ENCODE results near the gene IQCB1. TPM values are rescaled to one million over a fixed set of nuclear protein-coding genes. Genes with fewer than 3 reads are reported as not detected.

The IQCB1 gene
- total and polyA plus RNA-seq, 9 donors = 15.3 to 28.2 (median 20.2) TPM

GRCh38 chr3:121759541-121760202, 75.2 kb downstream of the IQCB1 start:
- H3K36me3 ChIP-seq = no peaks in the 10 kb centered on the region
- H3K27ac ChIP-seq = no peak overlapping the region
- 73 to 79% (median 74%) methylated on average over 3 of the region's 3 CpGs for WGBS, 3 donors
- DNase-seq = no peak
- H3K27me3 ChIP-seq = no peaks in the 10 kb centered on the region
- intact Hi-C loops (cut with DNase I) = no loop called here
- no peaks in the 10 kb centered on the region for H3K9me3 ChIP-seq
- no peak for TF ChIP-seq EP300 (IDR thresholded peaks at IDR 0.05)
- TF ChIP-seq POLR2A (IDR thresholded peaks at IDR 0.05) = no peak
- TF ChIP-seq, protein P1, sequence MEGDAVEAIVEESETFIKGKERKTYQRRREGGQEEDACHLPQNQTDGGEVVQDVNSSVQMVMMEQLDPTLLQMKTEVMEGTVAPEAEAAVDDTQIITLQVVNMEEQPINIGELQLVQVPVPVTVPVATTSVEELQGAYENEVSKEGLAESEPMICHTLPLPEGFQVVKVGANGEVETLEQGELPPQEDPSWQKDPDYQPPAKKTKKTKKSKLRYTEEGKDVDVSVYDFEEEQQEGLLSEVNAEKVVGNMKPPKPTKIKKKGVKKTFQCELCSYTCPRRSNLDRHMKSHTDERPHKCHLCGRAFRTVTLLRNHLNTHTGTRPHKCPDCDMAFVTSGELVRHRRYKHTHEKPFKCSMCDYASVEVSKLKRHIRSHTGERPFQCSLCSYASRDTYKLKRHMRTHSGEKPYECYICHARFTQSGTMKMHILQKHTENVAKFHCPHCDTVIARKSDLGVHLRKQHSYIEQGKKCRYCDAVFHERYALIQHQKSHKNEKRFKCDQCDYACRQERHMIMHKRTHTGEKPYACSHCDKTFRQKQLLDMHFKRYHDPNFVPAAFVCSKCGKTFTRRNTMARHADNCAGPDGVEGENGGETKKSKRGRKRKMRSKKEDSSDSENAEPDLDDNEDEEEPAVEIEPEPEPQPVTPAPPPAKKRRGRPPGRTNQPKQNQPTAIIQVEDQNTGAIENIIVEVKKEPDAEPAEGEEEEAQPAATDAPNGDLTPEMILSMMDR (IDR thresholded peaks at IDR 0.05) = no peak
- H3K4me1 ChIP-seq (ENCODE audit: insufficient read depth) = peaks cover 2% of the 10 kb centered on the region
- H3K4me3 ChIP-seq = no peak overlapping the region

- H3K9me3 ChIP-seq = no peaks in the 10 kb centered on the region
- intact Hi-C loops (cut with DNase I) = no loop called here
- no peak overlapping the region for H3K27ac ChIP-seq
- TF ChIP-seq, protein P1 (IDR thresholded peaks at IDR 0.05) = no peak
- TF ChIP-seq EP300 (IDR thresholded peaks at IDR 0.05) (no peak), POLR2A (IDR thresholded peaks at IDR 0.05) (no peak)
- no peak for DNase-seq
- 12 to 27% (median 12%) methylated on average over 1 of the region's 1 CpG for WGBS, 3 donors
- H3K36me3 ChIP-seq = no peaks in the 10 kb centered on the region
- no peaks in the 10 kb centered on the region for H3K27me3 ChIP-seq
- no peak overlapping the region for H3K4me3 ChIP-seq
- H3K4me1 ChIP-seq (ENCODE audit: insufficient read depth) = peaks cover 2% of the 10 kb centered on the region
These were observed 76.0 kb downstream of the IQCB1 start for GRCh38 chr3:121758727-121759450.

GRCh38 chr3:121757812-121758545, 76.9 kb downstream of the IQCB1 start:
- Histone ChIP-seq H3K9me3 (no peaks in the 10 kb centered on the region), H3K27ac (no peak overlapping the region), H3K27me3 (no peaks in the 10 kb centered on the region), H3K4me1 (ENCODE audit: insufficient read depth) (peaks cover 2% of the 10 kb centered on the region), H3K36me3 (no peaks in the 10 kb centered on the region), H3K4me3 (no peak overlapping the region)
- intact Hi-C loops (cut with DNase I) = no loop called here
- DNase-seq = no peak
- WGBS, 3 donors = 85 to 88% (median 86%) methylated on average over 15 of the region's 15 CpGs
- TF ChIP-seq POLR2A (IDR thresholded peaks at IDR 0.05) (no peak), EP300 (IDR thresholded peaks at IDR 0.05) (no peak)
- TF ChIP-seq, protein P1 (IDR thresholded peaks at IDR 0.05) = no peak

DNA sequence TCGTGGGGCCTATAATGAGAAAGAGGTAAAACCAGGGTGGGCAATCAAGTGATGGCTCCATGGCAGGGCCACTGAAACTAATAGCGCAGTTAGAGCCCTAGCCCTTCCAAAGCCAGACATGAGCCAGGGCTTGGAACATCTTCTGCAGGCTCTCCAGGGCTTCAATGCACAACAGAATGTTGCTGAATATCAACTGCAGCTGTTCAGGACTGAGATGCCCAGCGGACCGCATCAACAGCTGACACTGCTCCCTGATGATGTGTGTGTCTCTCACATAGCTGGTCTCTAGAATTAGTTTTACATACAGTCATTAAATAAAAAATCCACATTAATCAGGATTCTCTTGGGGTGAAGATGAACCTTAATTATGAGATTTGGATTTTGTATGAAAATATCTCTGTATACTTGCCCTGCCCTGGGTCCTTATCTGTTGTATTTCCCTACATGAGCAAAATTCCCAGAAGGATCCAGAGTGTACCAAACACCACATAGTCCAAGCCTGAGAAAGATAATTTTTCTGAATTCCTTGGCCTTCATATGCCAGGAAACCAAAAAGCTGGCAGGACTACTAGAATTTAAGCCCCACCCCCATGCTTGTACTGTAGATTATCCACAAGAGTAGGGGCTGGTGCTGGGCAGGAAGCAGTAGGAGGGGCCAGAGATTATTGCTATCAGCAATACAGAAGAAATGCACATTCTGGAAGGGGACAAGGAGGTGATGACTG, 77.6 kb downstream of the IQCB1 start:
- H3K27ac ChIP-seq = no peak overlapping the region
- no peak for DNase-seq
- H3K4me1 ChIP-seq (ENCODE audit: insufficient read depth) = peaks cover 2% of the 10 kb centered on the region
- WGBS, 3 donors = 49 to 62% (median 50%) methylated on average over 4 of the region's 4 CpGs
- H3K4me3 ChIP-seq = no peak overlapping the region
- intact Hi-C loops (cut with DNase I) = no loop called here
- H3K27me3 ChIP-seq = no peaks in the 10 kb centered on the region
- H3K9me3 ChIP-seq = no peaks in the 10 kb centered on the region
- H3K36me3 ChIP-seq = no peaks in the 10 kb centered on the region
- TF ChIP-seq, protein P1 (IDR thresholded peaks at IDR 0.05) = no peak
- TF ChIP-seq EP300 (IDR thresholded peaks at IDR 0.05) (no peak), POLR2A (IDR thresholded peaks at IDR 0.05) (no peak)

Measured in ovary (tissue), 9 donors.